GM21515 (cell line): ENCODE results near the gene MXD1.

Experiments
- ATAC-seq: cut with Tn5 transposase; IDR thresholded peaks from one replicate; pipeline ENCODE4 v1.9.1; 2021; ENCODE audit not compliant: unreplicated experiment

Gene MXD1

DNA sequence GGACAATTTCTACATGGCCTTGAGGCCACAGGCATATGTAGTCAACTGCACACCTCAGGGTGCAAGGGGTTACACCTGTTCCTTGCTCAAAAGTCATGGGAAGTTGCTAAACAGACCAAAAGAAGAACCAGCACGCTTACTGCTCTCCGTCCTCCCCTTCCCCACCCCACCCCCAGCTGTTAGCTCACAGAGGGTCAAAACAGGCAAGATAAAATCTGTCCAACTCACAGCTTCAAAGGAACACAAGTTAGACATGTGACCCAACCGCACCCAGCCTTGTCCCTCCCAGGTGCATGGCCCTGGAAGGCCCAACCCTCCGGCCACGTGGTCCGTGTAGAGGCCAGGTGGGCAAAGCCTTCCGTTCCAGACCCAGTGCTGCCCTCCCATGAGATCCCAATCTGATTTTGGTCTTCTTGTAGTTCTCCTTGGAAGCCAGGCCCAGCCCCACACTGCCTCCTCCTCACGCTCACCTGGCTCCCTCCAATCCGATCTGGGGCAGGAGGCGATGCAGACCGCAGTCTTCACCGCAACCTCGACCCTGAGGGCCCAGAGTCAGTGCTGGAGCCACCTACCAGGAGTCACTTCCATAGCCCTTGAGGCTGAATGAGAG, 61.0 kb downstream of the MXD1 start:
- ATAC-seq, result no peak

- ATAC-seq, result no peak
Measured at GRCh38 chr2:69977186-69977585, 62.3 kb downstream of the MXD1 start.

DNA sequence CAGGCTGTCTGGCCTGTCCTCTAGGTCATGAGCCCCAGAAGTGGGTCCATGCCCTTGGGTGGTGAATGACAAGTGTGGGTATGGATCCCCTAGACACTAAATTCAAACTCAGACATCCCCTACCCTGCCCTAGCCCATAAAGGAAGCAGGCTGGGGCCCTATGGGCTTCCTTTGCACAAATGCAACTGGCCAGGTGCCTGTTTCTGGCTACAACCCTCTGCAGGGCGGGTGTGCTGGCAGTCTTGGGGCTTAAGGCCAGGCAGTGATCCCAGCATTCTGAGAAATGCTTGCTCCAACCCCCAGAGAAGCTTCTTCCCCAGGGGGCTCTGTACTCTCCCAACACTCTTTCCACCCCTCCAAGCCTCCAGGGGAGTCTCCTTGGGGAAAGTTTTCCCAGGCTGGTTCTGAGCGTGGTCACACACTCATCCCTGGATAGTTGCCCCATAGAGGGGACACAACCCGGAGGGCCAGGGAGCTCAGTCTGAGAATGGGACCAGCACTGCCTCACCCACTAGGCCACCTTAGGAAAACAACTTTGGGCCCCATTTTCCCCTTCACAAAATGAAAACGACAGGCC, 63.1 kb downstream of the MXD1 start:
- no peak for ATAC-seq

DNA sequence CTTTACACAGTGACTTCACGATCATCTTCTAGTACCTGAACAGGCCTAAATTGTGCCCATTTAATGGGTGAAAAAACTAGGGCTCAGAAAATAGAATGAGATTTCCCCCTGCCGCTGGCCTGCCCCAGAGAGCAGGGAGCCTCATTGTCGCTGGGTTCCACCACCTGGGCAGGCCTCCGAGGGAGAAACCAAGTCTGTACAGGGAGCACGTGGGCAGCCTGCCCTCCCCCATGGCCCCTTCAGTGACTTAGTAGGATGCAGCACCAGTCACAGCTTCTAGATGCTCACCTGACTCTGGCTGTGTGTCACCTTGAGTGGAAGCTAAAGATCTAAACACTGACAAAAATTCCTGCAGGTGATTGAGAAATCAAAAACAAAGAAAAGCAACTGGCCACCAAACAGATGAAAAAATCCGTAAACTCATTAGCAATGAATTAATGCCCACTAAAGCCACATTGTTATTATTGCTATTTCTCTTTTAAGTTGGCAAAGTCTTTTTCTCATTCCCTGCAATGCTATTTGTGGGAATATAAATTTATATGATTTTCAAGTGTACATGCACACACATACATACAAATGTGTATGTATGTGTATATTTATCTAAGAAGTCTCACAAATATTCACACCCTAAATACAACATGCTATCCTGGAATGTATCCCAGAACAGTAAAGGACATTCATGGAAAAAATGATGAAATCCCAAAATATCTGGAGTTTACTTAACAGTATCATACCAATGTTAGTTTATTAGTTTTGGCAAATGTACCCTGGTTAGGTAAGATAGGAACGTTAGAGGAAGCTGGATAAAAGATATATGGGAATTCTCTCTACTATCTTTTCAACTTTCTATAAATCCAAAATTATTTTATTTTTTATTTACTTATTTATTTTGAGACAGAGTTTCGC, 65.2 kb downstream of the MXD1 start:
- ATAC-seq, result no peak

DNA sequence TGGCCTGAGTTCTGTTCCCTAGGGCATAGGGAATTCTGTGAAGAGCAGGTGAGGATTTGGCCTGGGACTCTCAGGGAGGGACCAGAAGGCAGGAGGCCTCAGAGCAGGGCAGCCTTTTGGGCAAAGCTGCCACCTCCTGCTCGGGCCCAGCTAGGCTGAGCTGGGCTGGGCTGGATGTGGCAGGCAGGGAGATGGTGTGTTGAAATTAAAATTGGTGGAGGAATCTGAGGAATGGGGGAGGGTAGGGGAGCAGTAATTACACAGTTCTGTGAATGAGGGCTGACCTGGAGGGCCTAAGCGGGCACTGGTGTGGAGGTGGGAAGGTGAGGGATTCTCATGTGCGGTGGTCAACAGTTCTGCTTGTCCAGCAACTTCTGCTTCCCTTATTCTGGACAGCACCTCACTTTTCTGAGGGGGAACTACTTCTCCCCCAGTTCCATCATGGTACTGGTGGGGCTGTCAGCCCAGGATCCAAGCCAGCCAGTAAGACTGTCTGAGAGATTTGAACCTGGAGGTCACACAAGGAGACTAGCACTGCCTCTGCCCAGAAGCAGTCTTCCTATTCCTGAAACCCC, 68.6 kb downstream of the MXD1 start:
- no peak for ATAC-seq

DNA sequence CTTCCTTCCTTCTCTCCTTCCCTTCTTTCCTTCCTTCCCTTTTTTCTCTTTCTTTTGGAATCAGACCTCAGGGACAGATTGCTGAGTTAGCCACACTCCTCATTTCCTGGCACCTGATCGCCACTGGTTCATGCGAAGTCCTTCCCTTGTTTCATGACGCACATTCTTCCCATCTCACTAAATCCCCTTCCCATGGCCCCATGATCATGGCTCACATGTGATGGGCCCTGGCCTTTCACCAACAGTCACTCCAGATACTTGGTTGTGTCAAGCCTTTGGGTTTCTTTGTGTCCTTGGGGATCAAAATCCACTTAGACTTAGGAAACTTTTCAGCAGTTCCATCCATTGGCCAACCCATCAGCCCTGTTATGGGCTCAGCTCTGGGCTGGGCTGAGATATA, 70.3 kb downstream of the MXD1 start:
- no peak for ATAC-seq

DNA sequence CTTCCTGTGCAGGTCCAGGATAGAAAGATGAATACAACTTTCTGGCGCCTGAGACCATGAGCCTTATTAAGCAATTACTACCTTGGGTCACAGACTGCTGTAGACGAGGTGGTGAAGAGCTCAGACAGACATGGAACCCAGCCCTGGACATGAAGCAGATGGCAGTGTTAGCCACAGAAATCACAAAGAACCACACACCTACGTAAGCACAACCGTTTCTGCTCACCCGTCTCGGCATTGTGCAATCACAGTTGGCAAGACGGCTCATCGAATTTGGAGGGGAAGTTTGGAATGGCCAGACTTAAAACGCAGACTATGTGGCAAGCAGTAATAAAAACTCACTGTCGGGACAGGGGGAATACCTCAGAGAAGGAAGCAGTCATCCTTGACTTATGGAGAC, 70.8 kb downstream of the MXD1 start:
- ATAC-seq, result no peak

GRCh38 chr2:69986691-69987090, 71.8 kb downstream of the MXD1 start:
- ATAC-seq, result no peak

- ATAC-seq, result no peak
Measured at GRCh38 chr2:69988086-69988635, 73.3 kb downstream of the MXD1 start.

DNA sequence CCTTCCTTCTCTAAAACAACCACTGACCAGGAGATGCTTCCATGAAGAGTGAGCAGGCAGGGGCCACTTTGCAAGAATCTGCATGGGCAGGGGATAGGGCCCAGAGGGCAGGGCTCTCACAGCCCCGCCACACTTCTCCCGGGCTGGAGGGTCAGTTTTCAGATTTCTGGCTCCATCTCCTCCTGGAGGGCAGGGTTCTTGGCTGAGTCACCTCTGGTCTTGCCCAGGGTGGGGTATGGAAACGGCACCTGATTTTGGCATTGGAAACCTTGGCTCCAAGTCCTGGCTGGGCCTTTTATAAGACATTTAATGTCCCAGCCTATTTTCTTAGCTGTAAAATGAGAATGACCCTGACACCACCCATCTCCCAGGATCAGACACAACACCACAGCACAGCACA, 74.1 kb downstream of the MXD1 start:
- no peak for ATAC-seq

DNA sequence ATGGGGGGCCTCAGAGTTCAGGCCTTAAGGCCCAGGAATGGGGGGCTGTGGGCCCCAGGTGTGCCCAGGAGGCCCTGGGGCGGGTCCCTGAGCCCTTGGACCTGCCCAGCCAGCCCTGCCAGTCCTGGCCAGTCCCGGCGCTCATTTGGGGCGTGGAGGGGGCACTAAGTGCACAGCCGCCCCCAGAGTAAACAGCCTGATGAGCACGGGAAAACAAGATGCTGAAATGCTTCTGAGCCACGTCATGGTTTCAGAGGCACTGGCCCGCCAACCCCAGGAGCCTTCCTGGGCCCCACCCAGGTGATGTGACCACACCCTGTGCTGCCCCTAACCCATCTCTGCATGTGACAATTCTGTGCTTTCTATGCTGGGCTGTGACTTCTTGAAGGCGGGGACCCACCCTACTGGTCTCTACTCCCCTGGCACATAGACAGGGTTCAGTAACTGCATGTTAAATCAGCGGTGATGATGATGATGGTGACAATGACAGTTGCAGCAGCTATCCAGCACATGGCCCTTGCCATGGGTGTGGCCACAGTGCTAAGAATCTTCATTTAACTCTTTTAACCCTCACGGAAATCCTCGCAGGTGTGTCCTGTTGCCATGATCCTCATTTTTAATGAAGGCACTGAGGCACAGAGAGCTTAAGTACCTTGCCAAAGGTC, 74.7 kb downstream of the MXD1 start:
- ATAC-seq, result no peak
